Measurements from ENCODE around the gene SPRR1B. TPM values are rescaled to one million over a fixed set of nuclear protein-coding genes. Genes with fewer than 3 reads are reported as not detected.

SPRR1B gene
- total RNA-seq, 1 experiment from 2014 or later, result not detected

DNA sequence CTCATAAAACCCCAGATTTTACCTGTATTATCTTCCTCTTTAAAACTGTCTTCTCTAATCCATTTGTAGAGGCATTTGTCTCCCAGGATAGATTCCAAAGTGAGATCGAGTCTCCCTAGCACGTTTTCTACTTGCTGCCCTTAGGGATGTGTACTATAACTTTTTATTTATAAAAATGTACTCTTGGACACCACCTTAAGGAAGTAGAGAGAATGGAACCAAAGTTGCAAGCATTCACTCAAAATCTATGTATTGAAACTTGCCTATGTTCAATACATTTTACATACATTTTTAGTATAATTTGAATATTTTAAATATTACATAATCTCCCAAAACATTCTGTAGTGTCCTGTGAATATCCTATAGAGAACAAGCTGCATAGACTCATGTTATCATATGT lies 27.2 kb downstream of the SPRR1B start:
- ChIA-PET POLR2A (no interaction called here), CTCF (interaction anchor here (0.8 kb wide), 1 partner anchor 134 kb away, joined by 3 read pairs; no protein-coding TSS in a partner anchor)
- BruUV-seq (replicated peaks), result no TSS peak
- Histone ChIP-seq H3K36me3 (ENCODE audit: control insufficient read depth, insufficient read depth, low read length) (no peaks in the 10 kb centered on the region), H3K27ac (ENCODE audit: low read length) (no peak overlapping the region), H3K9me3 (ENCODE audit: control insufficient read depth, insufficient read depth, low read depth, low read length) (no peaks in the 10 kb centered on the region), H3K4me1 (ENCODE audit: control insufficient read depth, insufficient read depth, low read length) (no peaks in the 10 kb centered on the region), H3K4me3 (ENCODE audit: low read depth in 2 of 2, low read length in 2 of 2) (no peak overlapping the region), H3K27me3 (ENCODE audit: control insufficient read depth, insufficient read depth, low read length) (peaks cover 5% of the 10 kb centered on the region; the same call in 1 of the 2 replicates)
- in situ Hi-C loops (cut with HindIII; ENCODE audit: low pct_unique_long_range_greater_than_20kb, low sequenced_read_pairs) (no loop called here), intact Hi-C loops (cut with micrococcal nuclease; ENCODE audit: unreplicated experiment) (no loop called here)
- TF ChIP-seq REST (IDR thresholded peaks at IDR 0.05; ENCODE audit: insufficient read depth in 1 of 2, low read depth in 2 of 2, low read length in 1 of 2) (no peak), POLR2AphosphoS5 (IDR thresholded peaks at IDR 0.05; ENCODE audit: low read depth, low read length) (no peak), TCF7L2 (IDR thresholded peaks at IDR 0.05; ENCODE audit: low read depth, low read length) (no peak), CTCF (IDR thresholded peaks at IDR 0.05) (no peak), SIN3A (IDR thresholded peaks at IDR 0.05; ENCODE audit: borderline replicate concordance, insufficient read depth, low read depth, low read length) (no peak)
- DNase-seq (ENCODE audit: low read depth, low spot score) (no peak), ATAC-seq (no peak)

DNA sequence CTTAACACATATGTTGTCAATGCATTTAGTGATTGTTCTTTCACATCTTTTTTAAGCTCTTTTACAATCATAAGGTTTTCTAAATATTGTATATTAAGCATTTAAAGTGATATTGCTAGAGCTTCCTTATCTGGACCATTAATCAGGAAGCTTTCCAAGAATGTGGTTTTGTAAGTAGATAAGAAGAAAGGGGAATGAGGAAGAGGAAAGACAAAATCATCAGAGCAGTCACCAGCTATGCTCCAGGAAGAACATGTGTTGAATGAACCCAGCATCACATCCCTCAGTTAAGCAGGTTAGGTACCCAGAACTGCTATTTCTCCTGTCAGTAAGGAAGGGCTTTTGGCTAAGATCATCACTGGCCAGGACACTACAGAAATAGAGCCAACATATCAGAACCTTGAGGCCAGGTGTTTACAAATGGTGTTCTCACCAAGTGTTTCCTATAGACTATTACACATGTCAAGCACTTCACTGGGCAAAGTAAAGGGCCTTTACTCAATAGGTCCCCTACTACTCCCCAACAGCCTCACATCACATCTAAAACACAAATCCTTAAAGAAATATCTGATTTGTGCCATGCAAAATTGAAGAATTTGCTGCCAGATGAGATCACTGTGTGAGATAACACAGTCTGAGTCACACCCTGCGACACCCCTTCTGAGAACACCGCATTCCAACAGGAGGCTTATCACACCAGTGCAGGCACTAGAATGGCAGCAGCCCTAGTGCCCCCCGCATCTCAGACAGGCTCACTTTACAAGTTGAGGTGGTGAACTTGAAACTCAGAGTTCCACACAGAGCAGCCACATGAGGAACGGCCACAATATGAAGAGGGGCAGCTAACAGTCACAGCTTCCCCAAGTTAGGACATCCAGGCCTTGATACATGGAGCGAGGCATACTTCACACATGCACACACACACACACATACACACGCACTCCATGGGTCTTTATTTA lies 28.1 kb downstream of the SPRR1B start:
- H3K9me3 ChIP-seq (ENCODE audit: control insufficient read depth, insufficient read depth, low read depth, low read length), result no peaks in the 10 kb centered on the region
- CTCF ChIA-PET, result no interaction called here
- DNase-seq (ENCODE audit: low read depth, low spot score) (no peak), ATAC-seq (no peak)
- peaks cover 5% of the 10 kb centered on the region; the same call in 1 of the 2 replicates for H3K27me3 ChIP-seq (ENCODE audit: control insufficient read depth, insufficient read depth, low read length)
- no peaks in the 10 kb centered on the region for H3K4me1 ChIP-seq (ENCODE audit: control insufficient read depth, insufficient read depth, low read length)
- in situ Hi-C loops (cut with HindIII; ENCODE audit: low pct_unique_long_range_greater_than_20kb, low sequenced_read_pairs) (no loop called here), intact Hi-C loops (cut with micrococcal nuclease; ENCODE audit: unreplicated experiment) (no loop called here)
- no peak overlapping the region for H3K27ac ChIP-seq (ENCODE audit: low read length)
- H3K4me3 ChIP-seq (ENCODE audit: low read depth in 2 of 2, low read length in 2 of 2), result no peak overlapping the region
- no peak for TF ChIP-seq POLR2AphosphoS5 (IDR thresholded peaks at IDR 0.05; ENCODE audit: low read depth, low read length)
- no peak for TF ChIP-seq REST (IDR thresholded peaks at IDR 0.05; ENCODE audit: insufficient read depth in 1 of 2, low read depth in 2 of 2, low read length in 1 of 2)
- TF ChIP-seq CTCF (IDR thresholded peaks at IDR 0.05), result no peak
- no peak for TF ChIP-seq TCF7L2 (IDR thresholded peaks at IDR 0.05; ENCODE audit: low read depth, low read length)
- TF ChIP-seq SIN3A (IDR thresholded peaks at IDR 0.05; ENCODE audit: borderline replicate concordance, insufficient read depth, low read depth, low read length), result no peak
- no peaks in the 10 kb centered on the region for H3K36me3 ChIP-seq (ENCODE audit: control insufficient read depth, insufficient read depth, low read length)
- POLR2A ChIA-PET, result interaction anchor here (0.6 kb wide), 1 partner anchor 14 kb away, joined by 4 read pairs; no protein-coding TSS in a partner anchor
- no TSS peak for BruUV-seq (replicated peaks)
